CD4-positive, alpha-beta T cell (primary cell): ENCODE data around the gene TMEM164. TPM values are rescaled to one million over a fixed set of nuclear protein-coding genes. Genes with fewer than 3 reads are reported as not detected.

Experiments
- ATAC-seq: fragments of 200-7000 bp; cut with Tn5 transposase; one replicate; pipeline ENCODE4 v1.10.0; 2022; ENCODE audit warnings: mild to moderate bottlenecking; ENCODE audit not compliant: poor library complexity
- CTCF ChIA-PET: fragments of 350-600 bp; sonication (Branson Sonifier 250); formaldehyde crosslinking; loops from one replicate; lab custom pipeline; 2021; ENCODE audit warnings: antibody characterized with exemption, inconsistent platforms; lab: Charles Lee
- POLR2A ChIA-PET: fragments of 350-600 bp; sonication (Branson Sonifier 250); formaldehyde crosslinking; loops from one replicate; lab custom pipeline; 2021; ENCODE audit warnings: antibody characterized with exemption, inconsistent platforms; lab: Charles Lee
- DNase-seq, 14 experiments: peaks; one replicate each; pipeline ENCODE4 v3.0.0-alpha.2; 2013 to 2020; ENCODE audit warnings: mixed read lengths in 2 of 14
- H3K27ac ChIP-seq, 2 donors: one replicate each; pipeline versions ENCODE4 v1.5.1 to v1.7.0; 2013; ENCODE audit warnings: low read length in 2 of 2, low read depth in 1 of 2, mild to moderate bottlenecking in 1 of 2
- H3K27me3 ChIP-seq, 2 experiments: 1 replicate in 1 of 2; 2 replicates in 1 of 2; pipeline versions ENCODE4 v1.6.1 to v1.7.0; 2013; ENCODE audit warnings: low read length in 2 of 2, control low read depth in 1 of 2, mild to moderate bottlenecking in 1 of 2, moderate library complexity in 1 of 2; ENCODE audit not compliant: insufficient read depth in 2 of 2, control insufficient read depth in 1 of 2
- H3K36me3 ChIP-seq: one replicate; pipeline ENCODE4 v1.6.1; 2013; ENCODE audit warnings: low read length, control low read depth; ENCODE audit not compliant: insufficient read depth
- H3K4me1 ChIP-seq: one replicate; pipeline ENCODE4 v1.6.1; 2013; ENCODE audit warnings: low read length, control low read depth; ENCODE audit not compliant: insufficient read depth
- H3K4me3 ChIP-seq: one replicate; pipeline ENCODE4 v1.5.1; 2013; ENCODE audit warnings: mild to moderate bottlenecking, low read length, moderate library complexity
- H3K9me3 ChIP-seq, 2 experiments: 1 replicate in 1 of 2; 2 replicates in 1 of 2; pipeline versions ENCODE4 v1.6.1 to v1.7.0; 2013; ENCODE audit warnings: low read length in 2 of 2, mild to moderate bottlenecking in 2 of 2, control low read depth in 1 of 2, moderate library complexity in 1 of 2; ENCODE audit not compliant: control insufficient read depth in 1 of 2, insufficient read depth in 1 of 2
- H3K27ac Mint-ChIP-seq: one replicate; pipeline ENCODE4 v1.8.0; 2020; ENCODE audit warnings: mixed read lengths
- H3K27me3 Mint-ChIP-seq: one replicate; pipeline ENCODE4 v1.8.0; 2021; ENCODE audit warnings: mixed read lengths
- H3K36me3 Mint-ChIP-seq: one replicate; pipeline ENCODE4 v1.8.0; 2021; ENCODE audit warnings: low read depth, mixed read lengths
- H3K4me1 Mint-ChIP-seq: one replicate; pipeline ENCODE4 v1.8.0; 2021; ENCODE audit warnings: low read depth, mixed read lengths
- H3K4me3 Mint-ChIP-seq: one replicate; pipeline ENCODE4 v1.8.0; 2020; ENCODE audit warnings: mild to moderate bottlenecking, mixed read lengths
- H3K9me3 Mint-ChIP-seq: one replicate; pipeline ENCODE4 v1.8.0; 2020; ENCODE audit warnings: mixed read lengths
- intact Hi-C, 2 experiments: fragments of 100-400 bp; cut with DNase I in 1 of 2; cut with micrococcal nuclease in 1 of 2; formaldehyde crosslinking; loops; one replicate each; pipeline versions ENCODE4 v1.15.1 to v1.9.0; 2023 to 2025; cut with DNase I, micrococcal nuclease
- total RNA-seq, 174 experiments: library from RNA in 2 of 174; stranded (reverse) in 2 of 174; gene quantifications; one replicate each; pipeline ENCODE4 v1.2.3 and lab custom pipeline; 2021 to 2026
- TF ChIP-seq, protein P1 (sequence below): fragments of 200-600 bp; IDR thresholded peaks from one replicate; pipeline ENCODE4 v1.8.0; 2022; ENCODE audit warnings: antibody characterized with exemption, mild to moderate bottlenecking

Gene TMEM164
- total RNA-seq, 2 experiments from 2014 or later = 11.1 to 13.4 TPM

- POLR2A ChIA-PET = no interaction called here
- H3K27me3 Mint-ChIP-seq = no peaks in the 10 kb centered on the region
- Histone ChIP-seq H3K9me3 (no peaks in the 10 kb centered on the region), H3K4me3 (no peak overlapping the region), H3K4me1 (peaks cover 5% of the 10 kb centered on the region), H3K27me3 (no peaks in the 10 kb centered on the region), H3K36me3 (peaks cover 6% of the 10 kb centered on the region), H3K27ac (no peak overlapping the region)
- ATAC-seq (no peak), DNase-seq (no peak)
- no peak overlapping the region for H3K4me3 Mint-ChIP-seq
- peaks cover 7% of the 10 kb centered on the region for H3K4me1 Mint-ChIP-seq
- CTCF ChIA-PET = interaction anchor here (0.9 kb wide), 1 partner anchor 29 kb away, joined by 3 read pairs; no protein-coding TSS in a partner anchor
- peaks cover 17% of the 10 kb centered on the region for H3K36me3 Mint-ChIP-seq
- TF ChIP-seq, protein P1, sequence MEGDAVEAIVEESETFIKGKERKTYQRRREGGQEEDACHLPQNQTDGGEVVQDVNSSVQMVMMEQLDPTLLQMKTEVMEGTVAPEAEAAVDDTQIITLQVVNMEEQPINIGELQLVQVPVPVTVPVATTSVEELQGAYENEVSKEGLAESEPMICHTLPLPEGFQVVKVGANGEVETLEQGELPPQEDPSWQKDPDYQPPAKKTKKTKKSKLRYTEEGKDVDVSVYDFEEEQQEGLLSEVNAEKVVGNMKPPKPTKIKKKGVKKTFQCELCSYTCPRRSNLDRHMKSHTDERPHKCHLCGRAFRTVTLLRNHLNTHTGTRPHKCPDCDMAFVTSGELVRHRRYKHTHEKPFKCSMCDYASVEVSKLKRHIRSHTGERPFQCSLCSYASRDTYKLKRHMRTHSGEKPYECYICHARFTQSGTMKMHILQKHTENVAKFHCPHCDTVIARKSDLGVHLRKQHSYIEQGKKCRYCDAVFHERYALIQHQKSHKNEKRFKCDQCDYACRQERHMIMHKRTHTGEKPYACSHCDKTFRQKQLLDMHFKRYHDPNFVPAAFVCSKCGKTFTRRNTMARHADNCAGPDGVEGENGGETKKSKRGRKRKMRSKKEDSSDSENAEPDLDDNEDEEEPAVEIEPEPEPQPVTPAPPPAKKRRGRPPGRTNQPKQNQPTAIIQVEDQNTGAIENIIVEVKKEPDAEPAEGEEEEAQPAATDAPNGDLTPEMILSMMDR = no peak
- H3K27ac Mint-ChIP-seq = no peak overlapping the region
- intact Hi-C loops = no loop called here
- no peaks in the 10 kb centered on the region for H3K9me3 Mint-ChIP-seq
Observed at GRCh38 chrX:110175696-110176095, 172.8 kb downstream of the TMEM164 start.

DNA sequence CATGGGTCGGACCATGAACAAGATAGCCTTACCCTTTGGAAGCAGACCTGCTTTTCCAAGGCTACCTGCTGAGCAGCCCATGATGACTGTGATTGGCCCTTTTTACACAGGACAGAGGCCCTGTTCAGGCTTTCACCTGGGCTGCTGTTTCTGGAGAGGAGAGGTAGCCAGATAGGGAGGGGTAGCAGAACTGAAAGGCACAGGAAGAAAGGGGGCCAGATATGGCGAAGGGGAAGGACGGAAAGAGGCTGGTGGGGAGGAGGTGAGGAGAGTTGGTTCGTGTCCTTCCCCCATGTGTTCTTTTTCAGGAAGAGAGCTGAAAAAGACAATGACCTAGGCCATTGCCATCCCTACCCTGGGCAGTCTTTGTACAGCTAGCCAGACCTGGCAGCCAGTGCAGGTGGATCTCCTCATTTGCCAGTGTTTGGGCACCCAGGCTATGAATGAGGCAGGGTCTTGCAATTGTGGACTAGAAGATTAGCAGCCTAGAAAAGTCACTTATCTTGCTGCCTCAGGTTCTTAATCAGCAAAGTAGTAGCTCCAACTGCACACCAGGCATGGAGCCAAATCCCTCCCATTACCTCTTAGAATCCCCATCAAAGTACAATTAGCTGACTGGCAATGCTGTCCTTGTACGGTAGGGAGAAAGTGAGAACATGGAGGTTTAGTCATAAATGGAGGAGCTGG, 175.4 kb downstream of the TMEM164 start:
- Histone ChIP-seq H3K4me3 (no peak overlapping the region), H3K4me1 (peaks cover 6% of the 10 kb centered on the region), H3K27me3 (no peaks in the 10 kb centered on the region), H3K36me3 (peaks cover 2% of the 10 kb centered on the region), H3K9me3 (no peaks in the 10 kb centered on the region), H3K27ac (no peak overlapping the region)
- H3K27me3 Mint-ChIP-seq = no peaks in the 10 kb centered on the region
- TF ChIP-seq, protein P1 = no peak
- no peak overlapping the region for H3K27ac Mint-ChIP-seq
- DNase-seq = no peak
- intact Hi-C loops = no loop called here
- H3K9me3 Mint-ChIP-seq = no peaks in the 10 kb centered on the region
- no peak for ATAC-seq
- ChIA-PET CTCF (no interaction called here), POLR2A (no interaction called here)
- peaks cover 7% of the 10 kb centered on the region for H3K4me1 Mint-ChIP-seq
- peaks cover 11% of the 10 kb centered on the region for H3K36me3 Mint-ChIP-seq
- H3K4me3 Mint-ChIP-seq = no peak overlapping the region

GRCh38 chrX:110180176-110180927, 177.4 kb downstream of the TMEM164 start:
- peaks cover 20% of the 10 kb centered on the region for H3K36me3 Mint-ChIP-seq
- intact Hi-C loops = no loop called here
- no peaks in the 10 kb centered on the region for H3K27me3 Mint-ChIP-seq
- H3K9me3 Mint-ChIP-seq = peaks cover 1% of the 10 kb centered on the region
- peaks cover 10% of the 10 kb centered on the region for H3K4me1 Mint-ChIP-seq
- POLR2A ChIA-PET = interaction anchor here (1.0 kb wide), 1 partner anchor 137 kb away, joined by 5 read pairs; no protein-coding TSS in a partner anchor
- ATAC-seq = no peak
- no peaks in the 10 kb centered on the region for H3K9me3 ChIP-seq
- TF ChIP-seq, protein P1 = no peak
- no peak overlapping the region for H3K4me3 ChIP-seq
- H3K27me3 ChIP-seq = no peaks in the 10 kb centered on the region
- H3K4me3 Mint-ChIP-seq = no peak overlapping the region
- no peak overlapping the region for H3K27ac Mint-ChIP-seq
- CTCF ChIA-PET = interaction anchor here (1.2 kb wide), 1 partner anchor 12 kb away, joined by 3 read pairs; no protein-coding TSS in a partner anchor
- peaks cover 6% of the 10 kb centered on the region for H3K4me1 ChIP-seq
- no peak for DNase-seq
- no peak overlapping the region for H3K27ac ChIP-seq
- H3K36me3 ChIP-seq = peaks cover 2% of the 10 kb centered on the region
